Suppressor macrophage treated with lipopolysaccharide for 1 hour (primary cell): ENCODE measurements around the gene DDI2.
"Not testable (repeated sequence)": the region's sequence is repeated elsewhere in the genome, so short reads cannot be mapped to it uniquely, and the experiment has no call there.

Experiments
- DNase-seq, 3 donors: peaks; one replicate each; pipeline ENCODE4 v3.0.0-alpha.2; 2020 to 2022

The DDI2 gene

DNA sequence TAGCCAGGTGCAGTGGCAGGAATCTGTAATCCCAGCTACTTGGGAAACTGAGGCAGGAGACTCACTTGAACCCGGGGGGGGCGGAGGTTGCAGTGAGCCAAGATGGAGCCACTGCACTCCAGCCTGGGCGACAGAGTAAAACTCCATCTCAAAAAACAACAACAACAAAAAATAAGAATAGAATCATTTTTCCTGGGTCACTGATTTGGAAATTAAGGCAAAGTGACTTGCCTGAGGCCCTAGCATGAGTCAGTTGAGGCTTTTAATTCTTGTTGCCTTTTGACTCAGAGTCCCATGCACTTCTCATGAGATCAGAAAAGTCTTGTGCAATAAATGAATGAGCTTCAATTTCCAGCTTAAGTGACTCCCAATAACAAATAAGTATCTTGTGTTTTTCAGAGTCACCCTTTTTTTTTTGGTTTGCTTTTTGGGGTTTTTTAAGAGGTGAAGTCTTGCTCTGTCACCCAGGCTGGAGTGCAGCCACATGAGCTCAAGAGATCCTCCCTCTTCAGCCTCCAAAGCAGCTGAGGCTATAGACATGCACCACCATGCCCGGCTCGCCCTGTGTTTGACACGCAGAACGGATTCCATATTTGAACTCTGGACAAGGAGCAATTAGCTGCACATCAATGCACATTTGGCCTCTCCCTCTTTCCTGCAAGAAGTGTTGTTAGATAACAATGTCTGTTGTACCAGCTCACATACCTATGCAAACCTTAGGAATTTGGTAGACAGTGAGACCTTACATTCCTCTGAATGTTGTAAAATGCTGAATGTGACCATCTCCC lies 63.5 kb downstream of the DDI2 start:
- peak; percentile 88 to 100 (median 98) for DNase-seq

DNA sequence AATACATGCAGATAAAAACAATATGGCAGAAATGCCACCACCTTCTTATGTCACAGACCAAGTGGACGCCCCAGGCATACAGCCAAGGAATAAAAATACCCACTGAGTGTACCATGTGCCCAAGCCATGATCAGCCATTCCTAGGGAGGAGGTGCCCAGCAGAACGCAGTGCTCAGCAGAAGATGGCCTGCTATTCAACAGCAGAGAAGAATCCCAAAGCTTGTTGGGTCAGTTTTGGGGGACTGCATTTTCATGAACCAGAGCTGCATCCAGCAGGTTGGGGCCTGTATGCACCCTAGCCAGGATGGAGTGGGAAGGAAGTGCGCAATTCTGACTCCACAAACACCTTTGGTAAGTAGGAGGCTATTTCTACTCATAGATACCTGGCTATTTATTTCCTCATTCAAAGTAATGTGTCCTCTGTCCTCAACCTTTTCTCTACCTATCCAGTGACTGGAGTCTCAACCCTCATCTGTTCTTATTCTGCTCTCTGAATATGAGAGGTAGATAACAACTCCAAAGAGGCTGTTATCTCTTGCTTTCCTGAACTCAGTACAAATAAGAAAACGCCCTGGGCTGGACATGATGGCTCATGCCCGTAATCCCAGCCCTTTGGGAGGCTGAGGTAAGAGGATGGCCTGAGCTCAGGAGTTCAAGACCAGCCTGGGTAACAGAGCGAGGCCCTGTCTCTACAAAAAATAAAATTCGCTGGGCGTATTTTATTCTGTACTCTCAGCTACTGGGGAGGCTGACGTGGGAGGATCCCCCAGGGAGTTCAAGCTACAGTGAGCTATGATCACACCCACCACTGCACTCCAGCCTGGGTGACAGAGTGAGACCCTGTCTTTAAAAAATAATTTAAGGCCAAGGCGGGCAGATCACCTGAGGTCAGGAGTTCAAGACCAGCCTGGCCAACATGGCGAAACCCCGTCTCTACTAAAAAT lies 64.4 kb downstream of the DDI2 start:
- DNase-seq: peak in 2 of 3 donors; percentile 19 to 36

DNA sequence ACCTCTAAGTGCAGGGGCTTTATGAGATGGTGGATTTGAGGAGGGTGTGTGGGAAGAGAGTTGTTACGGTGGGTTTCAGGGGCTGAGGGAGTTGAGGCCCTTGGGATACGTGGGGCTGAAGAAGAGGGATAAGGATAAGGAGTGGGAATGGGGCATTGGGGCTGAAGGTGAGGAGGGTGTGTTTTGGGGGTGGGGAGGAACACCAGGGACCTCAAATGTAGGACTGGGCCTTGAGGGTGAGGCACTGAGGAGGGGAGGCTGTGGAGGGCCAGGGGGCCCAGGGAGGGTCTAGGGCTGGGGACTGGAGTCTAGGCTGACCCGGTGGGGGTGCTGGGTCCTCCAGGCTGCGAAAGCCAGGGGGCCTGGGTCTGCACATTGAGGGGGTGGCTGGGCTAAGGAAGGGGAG lies 65.7 kb downstream of the DDI2 start:
- DNase-seq: no peak

DNA sequence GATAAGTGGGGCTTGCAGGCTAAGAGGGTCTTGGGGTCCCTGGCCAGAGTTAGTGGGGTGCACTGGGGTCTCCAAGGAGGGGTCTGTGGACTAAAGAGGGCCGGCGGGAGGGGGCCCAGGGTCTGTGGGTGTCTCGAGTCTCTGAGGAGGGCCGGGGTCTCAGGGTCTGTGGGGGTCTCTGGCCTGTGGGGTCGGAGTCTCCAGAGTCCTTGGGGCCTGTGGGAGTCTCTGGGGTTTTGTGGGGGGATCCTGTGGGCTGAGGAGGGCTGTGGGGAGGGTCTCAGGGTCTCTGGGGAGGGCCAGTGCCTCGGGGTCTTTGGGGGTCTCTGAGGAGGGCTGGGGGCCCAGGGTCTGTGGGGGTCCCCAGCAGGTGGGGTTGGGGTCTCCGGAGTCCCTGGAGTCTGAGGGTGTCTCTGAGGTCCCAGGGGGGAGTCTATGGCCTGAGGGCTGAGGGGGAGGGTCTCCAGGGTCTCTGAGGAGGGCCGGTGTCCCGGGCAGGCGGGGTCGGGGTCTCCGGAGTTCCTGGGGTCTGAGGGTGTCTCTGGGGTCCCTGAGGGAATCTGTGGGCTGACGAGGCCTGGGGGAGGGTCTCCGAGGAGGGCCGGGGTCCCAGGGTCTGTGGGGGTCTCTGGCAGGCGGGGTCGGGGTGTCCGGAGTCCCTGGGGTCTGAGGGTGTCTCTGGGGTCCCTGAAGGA lies 66.2 kb downstream of the DDI2 start:
- DNase-seq: no peak

DNA sequence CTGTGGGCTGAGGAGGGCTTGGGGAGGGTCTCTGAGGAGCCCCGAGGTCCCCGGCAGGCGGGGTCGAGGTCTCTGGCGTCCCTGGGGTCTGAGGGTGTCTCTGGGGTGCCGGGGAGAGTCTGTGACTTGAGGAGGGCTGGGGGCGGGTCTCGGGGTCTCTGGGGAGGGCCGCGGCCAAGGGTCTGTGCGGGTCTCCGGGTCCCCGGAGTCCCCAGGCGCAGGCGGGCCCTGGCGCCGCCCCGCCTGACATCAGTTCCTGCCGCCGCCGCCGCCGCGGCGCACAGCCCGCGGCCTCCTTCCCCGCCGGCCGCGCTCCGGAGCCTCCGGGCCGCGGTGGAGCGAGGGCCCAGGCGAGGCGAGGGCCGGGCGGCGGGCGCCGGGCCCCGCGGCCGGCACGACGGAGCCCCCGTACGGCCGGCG lies 66.8 kb downstream of the DDI2 start, which contains the start of gene PLEKHM2:
TSS of gene PLEKHM2 (plus strand) at position 279 of the 420 bp plus-strand sequence. CDS start 239 bp downstream, outside the sequence.
- peak; percentile 73 to 91 (median 78) for DNase-seq

GRCh38 chr1:15684468-15685291 lies 67.4 kb downstream of the DDI2 start:
- peak; percentile 75 to 85 (median 75) for DNase-seq

GRCh38 chr1:15685820-15686219 lies 68.6 kb downstream of the DDI2 start:
- DNase-seq: no peak

DNA sequence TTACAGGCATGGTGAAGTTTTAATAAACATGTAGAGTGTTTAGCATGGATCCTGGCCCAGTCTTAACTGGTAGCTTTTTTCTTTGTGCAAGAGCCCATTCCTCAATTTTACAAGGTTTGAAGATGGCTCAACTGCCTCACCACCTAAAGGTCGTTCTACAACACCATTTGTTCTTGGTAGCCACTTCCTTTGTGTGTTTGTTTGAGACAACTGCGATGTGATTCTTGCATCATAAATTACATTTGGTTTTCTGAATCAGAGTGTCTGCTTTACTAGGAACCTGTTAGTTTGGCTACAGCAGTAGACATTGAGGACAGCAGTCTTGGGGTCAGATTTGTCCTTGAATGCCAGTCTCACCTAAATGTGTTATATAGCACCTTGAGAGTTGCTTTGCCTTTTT lies 70.2 kb downstream of the DDI2 start:
- DNase-seq: no peak

DNA sequence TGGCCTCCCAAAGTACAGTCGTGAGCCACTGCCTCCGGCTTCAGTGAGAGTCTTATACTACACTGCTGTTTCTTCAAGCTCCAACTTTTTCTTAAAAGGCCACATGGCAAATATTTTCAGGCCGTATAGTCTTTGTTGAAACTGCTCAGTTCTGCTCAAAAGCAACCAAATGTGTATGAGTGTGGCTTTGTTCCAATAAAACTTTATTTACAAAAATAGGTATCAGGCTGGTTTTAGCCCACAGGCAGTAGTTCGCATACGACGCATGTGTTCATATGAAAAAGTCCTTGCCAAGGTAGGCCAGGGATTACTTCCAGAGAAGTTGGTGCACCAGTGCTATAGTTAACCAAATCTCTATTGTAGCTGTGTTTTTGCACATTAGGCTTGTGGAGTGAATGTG lies 73.1 kb downstream of the DDI2 start:
- DNase-seq: no peak

DNA sequence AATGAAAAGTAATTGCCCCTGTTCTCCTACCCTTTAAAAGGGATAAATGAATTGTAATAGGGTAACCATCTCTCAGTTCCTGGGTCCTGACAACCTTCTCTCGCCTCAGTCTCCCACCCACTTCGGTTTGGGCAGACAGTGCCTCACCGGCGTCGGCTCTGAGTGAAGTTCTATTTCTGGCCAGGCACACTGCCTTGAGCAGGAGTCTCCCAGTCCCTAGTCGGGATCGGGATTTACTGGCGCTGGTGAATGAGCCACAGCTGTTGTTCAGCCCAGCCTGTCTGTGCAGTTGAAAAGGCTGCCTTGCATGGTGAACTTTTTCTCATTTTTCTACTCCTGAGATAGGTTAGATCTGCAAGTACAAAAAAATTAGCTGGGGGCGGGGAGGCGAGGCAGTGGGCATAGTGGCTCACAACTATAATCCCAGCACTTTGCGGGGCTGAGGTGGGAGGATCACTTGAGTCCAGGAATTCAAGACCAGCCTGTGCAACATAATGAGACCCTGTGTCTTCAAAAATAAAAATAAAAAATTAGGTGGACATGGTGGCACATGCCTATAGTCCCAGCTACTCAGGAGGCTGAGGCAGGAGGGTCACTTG lies 74.3 kb downstream of the DDI2 start:
- DNase-seq: no peak

DNA sequence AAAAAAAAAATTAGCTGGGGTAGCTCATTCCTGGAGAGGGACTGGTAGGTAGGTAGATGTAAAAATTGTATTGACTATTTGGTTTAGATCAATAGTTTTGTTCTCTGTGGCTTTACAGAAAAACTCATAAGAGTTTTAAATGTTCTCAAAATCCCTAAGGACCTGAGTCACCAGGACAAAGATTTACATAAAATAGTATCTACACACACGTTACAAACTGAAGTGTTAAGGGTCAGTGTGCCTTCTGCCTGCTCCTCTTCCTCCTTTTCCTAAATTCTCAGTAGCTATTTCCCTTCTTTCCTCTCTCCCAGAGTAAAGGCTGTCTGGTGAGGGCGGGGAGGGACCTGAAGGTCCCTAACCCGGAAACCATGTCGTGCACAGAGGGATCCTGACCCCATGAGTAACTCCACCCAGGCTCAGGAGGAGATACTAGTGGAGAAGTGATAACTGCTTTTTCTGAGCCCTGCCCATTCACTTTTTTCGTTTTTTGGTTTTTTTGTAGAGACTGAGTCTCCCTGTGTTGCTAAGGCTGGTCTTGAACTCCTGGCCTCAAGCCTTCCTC lies 74.9 kb downstream of the DDI2 start:
- DNase-seq: no peak

- DNase-seq: no peak
Measured at GRCh38 chr1:15693371-15693770, 76.1 kb downstream of the DDI2 start.

DNA sequence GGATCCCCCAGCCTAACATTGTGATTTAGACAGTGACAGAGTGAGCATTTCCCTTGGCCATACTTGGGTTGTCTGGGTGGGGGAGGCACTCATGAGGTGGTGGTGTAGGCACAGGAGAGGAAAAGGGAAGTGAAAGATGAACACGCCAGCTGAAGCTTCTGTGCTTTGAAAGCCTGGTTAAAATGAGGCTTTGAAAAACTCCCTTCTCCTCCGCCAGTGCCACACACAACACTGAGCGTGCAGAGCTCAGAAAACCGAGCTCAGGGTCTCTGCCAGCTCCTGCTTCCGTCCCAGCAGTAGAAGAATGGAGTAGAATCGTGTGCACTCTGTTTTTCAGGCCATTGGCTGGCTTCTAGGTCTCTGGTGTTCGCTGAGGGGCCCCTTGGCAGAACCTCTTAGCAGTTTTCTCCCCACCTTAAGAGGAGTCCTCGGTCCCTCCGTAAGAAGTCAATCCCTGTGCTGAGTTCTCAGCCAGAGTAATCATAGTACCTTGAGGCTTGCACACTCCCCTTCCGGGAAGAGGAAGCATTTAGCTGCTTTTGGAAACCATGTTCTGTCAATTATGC lies 79.8 kb downstream of the DDI2 start:
- DNase-seq: peak; percentile 86 to 92 (median 89)

DNA sequence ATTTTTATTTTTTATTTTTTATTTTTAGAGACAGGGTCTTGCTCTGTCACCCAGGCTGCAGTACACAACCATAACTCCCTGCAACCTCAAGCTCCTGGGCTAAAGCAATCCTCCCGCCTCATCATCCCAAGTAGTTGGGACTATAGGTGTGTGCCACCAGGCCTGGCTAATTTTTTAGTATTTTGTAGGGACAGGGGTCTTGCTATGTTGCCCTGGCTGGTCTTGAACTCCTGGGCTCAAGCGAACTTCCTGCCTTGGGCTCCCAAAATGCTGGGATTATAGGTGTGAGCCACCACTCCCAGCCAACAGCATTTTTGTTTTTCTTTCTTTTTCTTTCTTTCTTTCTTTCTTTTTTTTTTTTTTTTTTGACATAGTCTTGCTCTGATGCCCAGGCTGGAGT lies 80.9 kb downstream of the DDI2 start:
- no peak for DNase-seq

- DNase-seq: not testable (repeated sequence)
Measured at GRCh38 chr1:15699321-15699720, 82.1 kb downstream of the DDI2 start.

GRCh38 chr1:15700508-15700907 lies 83.2 kb downstream of the DDI2 start:
- no peak for DNase-seq

DNA sequence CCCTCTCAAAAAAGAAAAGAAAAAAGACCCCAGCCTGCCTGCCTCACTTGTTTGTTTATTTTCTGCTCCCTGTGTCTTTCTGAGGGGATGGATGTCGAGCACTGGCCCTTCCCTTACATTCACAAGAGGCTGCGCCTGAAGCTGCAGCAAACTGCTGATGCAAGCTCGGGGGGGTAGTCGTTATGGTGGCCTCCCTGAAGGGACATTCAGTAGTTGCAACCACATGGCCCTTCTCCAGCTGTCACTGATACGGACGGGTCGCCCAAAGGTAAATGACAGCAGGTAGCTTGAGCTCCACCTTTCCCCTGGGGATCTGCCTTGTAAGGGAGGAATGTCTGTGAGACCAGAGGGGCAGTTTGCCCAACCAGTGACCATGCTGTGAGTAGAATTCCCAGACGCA lies 84.5 kb downstream of the DDI2 start:
- DNase-seq: no peak

DNA sequence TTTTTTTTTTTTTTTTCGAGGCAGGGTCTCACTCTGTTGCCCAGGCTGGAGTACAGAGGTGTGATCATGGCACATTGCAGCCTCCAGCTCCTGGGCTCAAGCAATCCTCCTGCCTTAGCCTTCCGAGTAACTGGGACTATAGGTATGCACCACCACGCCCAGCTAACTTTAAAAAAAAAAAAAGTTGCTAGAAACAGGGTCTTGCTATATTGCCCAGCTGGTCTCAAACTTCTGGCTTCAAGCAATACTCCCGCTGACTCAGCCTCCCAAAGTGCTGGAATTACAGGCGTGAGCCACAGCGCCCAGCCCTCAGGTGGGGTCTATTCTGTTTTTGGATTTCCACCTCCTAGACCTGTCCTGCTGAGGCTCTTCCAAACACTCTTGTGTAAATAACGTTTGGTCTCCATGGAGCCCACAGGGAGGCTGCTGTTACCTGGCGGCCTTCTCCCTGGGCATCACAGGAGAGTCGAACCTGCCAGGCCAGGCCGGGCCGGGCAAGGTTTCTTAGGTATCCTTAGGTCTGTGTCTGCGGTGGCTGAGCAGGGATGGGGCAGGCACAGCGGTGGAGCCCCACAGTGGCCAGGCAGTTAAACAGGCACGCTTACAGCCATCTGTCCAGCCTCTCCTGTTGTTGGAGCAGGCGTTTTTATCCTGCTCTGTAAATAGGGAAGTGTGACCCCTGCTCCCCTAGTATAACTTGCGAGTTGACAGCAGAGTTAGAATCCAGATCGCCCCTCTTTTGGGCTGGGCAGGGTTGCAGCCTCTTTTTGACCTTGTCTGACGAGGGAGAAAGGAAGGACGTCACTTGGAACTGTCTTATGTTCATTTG lies 85.7 kb downstream of the DDI2 start:
- DNase-seq: no peak

DNA sequence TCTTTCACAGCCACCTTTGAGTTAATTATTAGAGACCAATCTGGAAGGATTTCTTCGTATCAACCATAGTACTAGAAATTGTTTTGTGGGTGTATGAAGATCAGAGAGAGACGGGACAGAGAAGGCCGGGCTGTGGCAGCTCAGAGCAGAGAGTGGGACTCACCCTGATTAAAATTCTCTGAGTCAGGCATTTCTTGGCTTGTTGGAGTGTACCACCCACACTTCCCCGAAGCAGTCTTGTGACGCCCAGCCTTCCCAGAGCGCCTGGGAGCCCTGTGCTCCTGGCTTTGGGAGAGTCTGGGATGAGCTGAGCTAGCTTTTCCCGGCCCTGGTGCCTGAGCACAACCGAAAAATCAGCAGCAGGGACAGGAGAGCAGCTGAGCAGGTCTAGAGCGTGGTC lies 86.3 kb downstream of the DDI2 start:
- peak; percentile 73 to 84 (median 74) for DNase-seq
